Measurements from ENCODE around the gene EPHA6.

GRCh38 chr3:97265237-97266005 lies 451.0 kb downstream of the EPHA6 start:
- TF ChIP-seq CTCF (IDR thresholded peaks at IDR 0.05; ENCODE audit: low read length) (no peak), EZH2 (IDR thresholded peaks at IDR 0.05; ENCODE audit: borderline replicate concordance, low read length) (no peak)

All from OCI-LY1 (cell line).